Brain microvascular endothelial cell (primary cell): Measurements from ENCODE around the gene GAL3ST3.

ENCODE experiments used
- DNase-seq: peaks from one replicate; pipeline ENCODE4 v3.0.0-alpha.2; 2020
- H3K27ac ChIP-seq: fragments of 250-450 bp; sonication (Bioruptor Pico); 2 replicates; pipeline ENCODE4 v1.5.1; 2020; ENCODE audit warnings: mild to moderate bottlenecking, moderate library complexity
- H3K27me3 ChIP-seq: fragments of 250-450 bp; sonication (Bioruptor Pico); replicated peaks from 2 replicates; pipeline ENCODE4 v1.5.1; 2020; ENCODE audit warnings: mild to moderate bottlenecking
- H3K36me3 ChIP-seq: fragments of 250-450 bp; sonication (Bioruptor Pico); replicated peaks from 2 replicates; pipeline ENCODE4 v1.5.1; 2020; ENCODE audit warnings: mild to moderate bottlenecking
- H3K4me3 ChIP-seq: 2 replicates; pipeline ENCODE4 v1.5.1; 2011; ENCODE audit warnings: low read depth, mild to moderate bottlenecking, control low read depth, low read length, moderate library complexity
- CTCF ChIP-seq: IDR thresholded peaks from 2 replicates; pipeline ENCODE4 v1.5.1; 2011; ENCODE audit warnings: low read depth, mild to moderate bottlenecking, moderate library complexity, low read length, control low read depth, inconsistent platforms; ENCODE audit errors: missing control alignments
- in situ Hi-C: cut with HindIII; loops from 2 replicates; pipeline ENCODE4 v1.10.0; 2017; ENCODE audit warnings: low sequenced_read_pairs, low pct_ligation_motif_present

GAL3ST3 gene

DNA sequence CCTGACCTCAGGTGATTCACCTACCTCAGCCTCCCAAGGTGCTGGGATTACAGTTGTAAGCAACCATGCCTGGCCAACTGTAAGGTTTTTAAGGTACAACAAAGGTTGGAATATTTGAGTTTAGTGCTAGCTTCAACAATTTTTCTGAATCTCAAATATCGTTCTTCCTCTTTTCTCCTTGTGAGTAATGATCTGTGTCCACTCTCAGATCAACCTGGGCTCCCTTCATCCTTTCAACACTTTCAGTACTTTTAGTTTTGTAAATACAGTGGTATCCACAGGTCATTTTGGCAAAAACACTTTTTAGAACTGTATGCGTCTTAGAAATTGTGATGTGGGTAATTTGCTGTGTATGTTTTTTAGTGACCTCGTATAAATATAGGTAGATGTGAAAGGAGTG is 29.0 kb upstream of the GAL3ST3 start:
- Histone ChIP-seq H3K4me3 (no peak overlapping the region), H3K36me3 (peaks cover 18% of the 10 kb centered on the region), H3K27ac (no peak overlapping the region), H3K27me3 (no peaks in the 10 kb centered on the region)
- TF ChIP-seq CTCF: no peak
- in situ Hi-C loops: no loop called here
- no peak for DNase-seq

- no peak overlapping the region for H3K4me3 ChIP-seq
- in situ Hi-C loops: no loop called here
- TF ChIP-seq CTCF: no peak
- H3K27ac ChIP-seq: no peak overlapping the region
- H3K27me3 ChIP-seq: no peaks in the 10 kb centered on the region
- DNase-seq: no peak
- H3K36me3 ChIP-seq: peaks cover 23% of the 10 kb centered on the region
Measured at GRCh38 chr11:66076561-66076960, 27.6 kb upstream of the GAL3ST3 start.

DNA sequence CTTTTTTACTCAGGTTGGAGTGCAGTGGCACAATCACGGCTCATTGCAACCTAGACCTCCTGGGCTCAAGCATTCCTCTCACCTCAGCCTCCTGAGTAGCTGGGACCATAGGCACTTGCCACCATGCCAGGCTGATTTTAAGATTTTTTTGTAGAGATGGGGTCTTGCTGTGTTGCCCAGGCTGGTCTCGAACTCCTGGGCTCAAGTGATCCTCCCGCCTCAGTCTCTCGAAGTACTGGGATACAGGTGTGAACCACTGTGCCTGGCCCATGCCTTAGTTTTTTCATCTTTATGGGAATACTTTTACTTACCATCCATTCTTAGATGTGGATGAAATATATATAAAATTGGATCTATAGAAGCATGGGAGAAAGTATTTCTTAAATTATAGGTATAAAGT is 26.3 kb upstream of the GAL3ST3 start:
- in situ Hi-C loops: no loop called here
- TF ChIP-seq CTCF: no peak
- DNase-seq: no peak
- Histone ChIP-seq H3K27me3 (no peaks in the 10 kb centered on the region), H3K4me3 (no peak overlapping the region), H3K36me3 (peaks cover 23% of the 10 kb centered on the region), H3K27ac (no peak overlapping the region)

GRCh38 chr11:66073669-66074068 is 24.7 kb upstream of the GAL3ST3 start:
- no peak overlapping the region for H3K27ac ChIP-seq
- in situ Hi-C loops: no loop called here

GRCh38 chr11:66072518-66072917 is 23.6 kb upstream of the GAL3ST3 start:
- TF ChIP-seq CTCF: no peak
- peak overlapping the region; percentile 72 for H3K4me3 ChIP-seq
- in situ Hi-C loops: no loop called here
- peaks cover 39% of the 10 kb centered on the region for H3K36me3 ChIP-seq
- no peaks in the 10 kb centered on the region for H3K27me3 ChIP-seq
- DNase-seq: no peak
- no peak overlapping the region for H3K27ac ChIP-seq

More at GRCh38 chr11:66073669-66074068, 24.7 kb upstream of the GAL3ST3 start:
- no peak for DNase-seq
- Histone ChIP-seq H3K4me3 (no peak overlapping the region), H3K27me3 (no peaks in the 10 kb centered on the region), H3K36me3 (peaks cover 27% of the 10 kb centered on the region)
- TF ChIP-seq CTCF: no peak

DNA sequence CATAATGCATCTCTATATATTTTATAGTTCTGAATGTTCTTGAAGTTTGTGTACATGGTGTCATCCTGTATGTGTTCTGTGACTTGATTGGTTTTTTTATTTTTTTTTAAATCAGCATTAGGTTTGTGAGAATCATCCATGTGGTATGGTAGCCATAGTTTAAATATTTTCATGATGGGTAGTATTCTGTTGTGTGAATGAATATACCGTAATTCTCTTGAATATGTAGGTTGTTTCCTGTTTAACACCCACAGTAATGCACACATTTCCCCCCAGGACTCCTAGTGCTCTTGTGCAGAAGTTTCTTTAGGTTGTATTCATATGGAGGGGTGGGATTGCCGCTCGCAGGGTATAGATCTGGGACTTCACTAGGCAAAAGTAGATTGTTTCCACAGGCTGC is 23.1 kb upstream of the GAL3ST3 start:
- in situ Hi-C loops: no loop called here
- Histone ChIP-seq H3K4me3 (peak overlapping the region; percentile 72), H3K27me3 (no peaks in the 10 kb centered on the region), H3K27ac (peak overlapping the region; percentile 76), H3K36me3 (peaks cover 43% of the 10 kb centered on the region)
- DNase-seq: no peak
- TF ChIP-seq CTCF: no peak
